HL-60 (cell line): ENCODE measurements around the gene HDGF.

Experiments used
- GABPA ChIP-seq: IDR thresholded peaks from 2 replicates; pipeline ENCODE4 v1.6.1; 2012; ENCODE audit warnings: low read depth
- POLR2AphosphoS5 ChIP-seq: IDR thresholded peaks from 2 replicates; pipeline ENCODE4 v1.6.1; 2012; ENCODE audit warnings: low read depth
- SPI1 ChIP-seq: IDR thresholded peaks from 2 replicates; pipeline ENCODE4 v1.6.1; 2012; ENCODE audit warnings: low read depth, mild to moderate bottlenecking, borderline replicate concordance
- TF ChIP-seq, protein P1 (sequence below): IDR thresholded peaks from one replicate; pipeline ENCODE4 v1.5.1; 2011; ENCODE audit warnings: low read length, control low read depth, inconsistent platforms; ENCODE audit not compliant: insufficient read depth
- TF ChIP-seq, protein P2 (sequence below): IDR thresholded peaks from 2 replicates; pipeline ENCODE4 v1.6.1; 2012; ENCODE audit warnings: low read depth; ENCODE audit not compliant: insufficient replicate concordance

- TF ChIP-seq, protein P1, sequence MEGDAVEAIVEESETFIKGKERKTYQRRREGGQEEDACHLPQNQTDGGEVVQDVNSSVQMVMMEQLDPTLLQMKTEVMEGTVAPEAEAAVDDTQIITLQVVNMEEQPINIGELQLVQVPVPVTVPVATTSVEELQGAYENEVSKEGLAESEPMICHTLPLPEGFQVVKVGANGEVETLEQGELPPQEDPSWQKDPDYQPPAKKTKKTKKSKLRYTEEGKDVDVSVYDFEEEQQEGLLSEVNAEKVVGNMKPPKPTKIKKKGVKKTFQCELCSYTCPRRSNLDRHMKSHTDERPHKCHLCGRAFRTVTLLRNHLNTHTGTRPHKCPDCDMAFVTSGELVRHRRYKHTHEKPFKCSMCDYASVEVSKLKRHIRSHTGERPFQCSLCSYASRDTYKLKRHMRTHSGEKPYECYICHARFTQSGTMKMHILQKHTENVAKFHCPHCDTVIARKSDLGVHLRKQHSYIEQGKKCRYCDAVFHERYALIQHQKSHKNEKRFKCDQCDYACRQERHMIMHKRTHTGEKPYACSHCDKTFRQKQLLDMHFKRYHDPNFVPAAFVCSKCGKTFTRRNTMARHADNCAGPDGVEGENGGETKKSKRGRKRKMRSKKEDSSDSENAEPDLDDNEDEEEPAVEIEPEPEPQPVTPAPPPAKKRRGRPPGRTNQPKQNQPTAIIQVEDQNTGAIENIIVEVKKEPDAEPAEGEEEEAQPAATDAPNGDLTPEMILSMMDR: no peak
- TF ChIP-seq, protein P2, sequence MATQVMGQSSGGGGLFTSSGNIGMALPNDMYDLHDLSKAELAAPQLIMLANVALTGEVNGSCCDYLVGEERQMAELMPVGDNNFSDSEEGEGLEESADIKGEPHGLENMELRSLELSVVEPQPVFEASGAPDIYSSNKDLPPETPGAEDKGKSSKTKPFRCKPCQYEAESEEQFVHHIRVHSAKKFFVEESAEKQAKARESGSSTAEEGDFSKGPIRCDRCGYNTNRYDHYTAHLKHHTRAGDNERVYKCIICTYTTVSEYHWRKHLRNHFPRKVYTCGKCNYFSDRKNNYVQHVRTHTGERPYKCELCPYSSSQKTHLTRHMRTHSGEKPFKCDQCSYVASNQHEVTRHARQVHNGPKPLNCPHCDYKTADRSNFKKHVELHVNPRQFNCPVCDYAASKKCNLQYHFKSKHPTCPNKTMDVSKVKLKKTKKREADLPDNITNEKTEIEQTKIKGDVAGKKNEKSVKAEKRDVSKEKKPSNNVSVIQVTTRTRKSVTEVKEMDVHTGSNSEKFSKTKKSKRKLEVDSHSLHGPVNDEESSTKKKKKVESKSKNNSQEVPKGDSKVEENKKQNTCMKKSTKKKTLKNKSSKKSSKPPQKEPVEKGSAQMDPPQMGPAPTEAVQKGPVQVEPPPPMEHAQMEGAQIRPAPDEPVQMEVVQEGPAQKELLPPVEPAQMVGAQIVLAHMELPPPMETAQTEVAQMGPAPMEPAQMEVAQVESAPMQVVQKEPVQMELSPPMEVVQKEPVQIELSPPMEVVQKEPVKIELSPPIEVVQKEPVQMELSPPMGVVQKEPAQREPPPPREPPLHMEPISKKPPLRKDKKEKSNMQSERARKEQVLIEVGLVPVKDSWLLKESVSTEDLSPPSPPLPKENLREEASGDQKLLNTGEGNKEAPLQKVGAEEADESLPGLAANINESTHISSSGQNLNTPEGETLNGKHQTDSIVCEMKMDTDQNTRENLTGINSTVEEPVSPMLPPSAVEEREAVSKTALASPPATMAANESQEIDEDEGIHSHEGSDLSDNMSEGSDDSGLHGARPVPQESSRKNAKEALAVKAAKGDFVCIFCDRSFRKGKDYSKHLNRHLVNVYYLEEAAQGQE: no peak
- TF ChIP-seq GABPA: no peak
- TF ChIP-seq SPI1: no peak
- no peak for TF ChIP-seq POLR2AphosphoS5
These were observed 25.5 kb upstream of the HDGF start for GRCh38 chr1:156776942-156777341.
